Spleen (tissue), 7 donors: ENCODE results near the gene EDAR.

Experiments
- POLR2A ChIP-seq, 3 donors: fragments of 450-650 bp; IDR thresholded peaks; one replicate each; pipeline ENCODE4 v1.5.1; 2017; ENCODE audit warnings: antibody characterized with exemption in 3 of 3, mild to moderate bottlenecking in 1 of 3
- POLR2AphosphoS5 ChIP-seq, 3 donors: sonication (generic); formaldehyde crosslinking; IDR thresholded peaks; one replicate each; pipeline ENCODE4 v1.5.1; 2017; ENCODE audit warnings: antibody characterized with exemption in 3 of 3
- TF ChIP-seq, protein P1 (sequence below), 11 experiments: fragments of 200-600 bp in 7 of 11; fragments of 450-650 bp in 4 of 11; sonication (generic) in 4 of 11; IDR thresholded peaks in 8 of 11; conservative IDR thresholded peaks in 3 of 11; 1 replicate in 7 of 11; 2 replicates in 4 of 11; pipeline versions ENCODE4 v1.4.0 to v1.8.0; 2016 to 2021; ENCODE audit warnings: antibody characterized with exemption in 11 of 11, inconsistent platforms in 4 of 11, mild to moderate bottlenecking in 1 of 11
- donor health status: DM: no; HTN: no; CAD: no; lungs with moderate emphysema.
- donor health status: DM: no; HTN: no; CAD: no.
- donor health status: DM: no; HTN: no; CAD: no.

DNA sequence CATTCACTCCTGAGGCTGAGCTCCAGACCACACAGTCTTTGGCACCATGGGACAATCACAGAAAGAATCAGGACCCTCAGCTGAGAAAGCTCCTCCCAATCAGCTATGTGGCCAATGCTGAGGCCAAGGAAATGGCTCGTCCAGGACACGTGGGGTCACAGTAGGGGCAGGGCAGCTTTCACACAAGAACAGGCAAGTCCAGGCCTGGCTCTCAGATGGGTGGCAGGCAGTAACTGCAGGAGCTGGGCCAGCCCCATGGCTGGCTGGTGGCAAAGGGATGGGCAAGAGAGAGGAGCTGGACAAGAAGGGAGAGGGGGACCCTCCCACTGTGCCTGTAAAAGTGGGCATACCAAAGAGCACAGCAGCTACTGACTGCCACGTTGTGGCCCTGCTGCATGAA lies 12.2 kb upstream of the EDAR start:
- TF ChIP-seq, protein P1, sequence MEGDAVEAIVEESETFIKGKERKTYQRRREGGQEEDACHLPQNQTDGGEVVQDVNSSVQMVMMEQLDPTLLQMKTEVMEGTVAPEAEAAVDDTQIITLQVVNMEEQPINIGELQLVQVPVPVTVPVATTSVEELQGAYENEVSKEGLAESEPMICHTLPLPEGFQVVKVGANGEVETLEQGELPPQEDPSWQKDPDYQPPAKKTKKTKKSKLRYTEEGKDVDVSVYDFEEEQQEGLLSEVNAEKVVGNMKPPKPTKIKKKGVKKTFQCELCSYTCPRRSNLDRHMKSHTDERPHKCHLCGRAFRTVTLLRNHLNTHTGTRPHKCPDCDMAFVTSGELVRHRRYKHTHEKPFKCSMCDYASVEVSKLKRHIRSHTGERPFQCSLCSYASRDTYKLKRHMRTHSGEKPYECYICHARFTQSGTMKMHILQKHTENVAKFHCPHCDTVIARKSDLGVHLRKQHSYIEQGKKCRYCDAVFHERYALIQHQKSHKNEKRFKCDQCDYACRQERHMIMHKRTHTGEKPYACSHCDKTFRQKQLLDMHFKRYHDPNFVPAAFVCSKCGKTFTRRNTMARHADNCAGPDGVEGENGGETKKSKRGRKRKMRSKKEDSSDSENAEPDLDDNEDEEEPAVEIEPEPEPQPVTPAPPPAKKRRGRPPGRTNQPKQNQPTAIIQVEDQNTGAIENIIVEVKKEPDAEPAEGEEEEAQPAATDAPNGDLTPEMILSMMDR (IDR thresholded peaks at IDR 0.05 in 8 of 11, conservative IDR thresholded peaks at IDR 0.05 in 3 of 11): no peak
- TF ChIP-seq POLR2AphosphoS5 (IDR thresholded peaks at IDR 0.05) (no peak), POLR2A (IDR thresholded peaks at IDR 0.05) (no peak)
